ENCODE results near the gene CHCHD1. TPM values are rescaled to one million over a fixed set of nuclear protein-coding genes. Genes with fewer than 3 reads are reported as not detected.
"Not testable (repeated sequence)": the region's sequence is repeated elsewhere in the genome, so short reads cannot be mapped to it uniquely, and the experiment has no call there.

The CHCHD1 gene
- 82.7 and 91.4 TPM in 2 replicates for total RNA-seq (2014; rRNA removed; shearing (Covaris generic))

DNA sequence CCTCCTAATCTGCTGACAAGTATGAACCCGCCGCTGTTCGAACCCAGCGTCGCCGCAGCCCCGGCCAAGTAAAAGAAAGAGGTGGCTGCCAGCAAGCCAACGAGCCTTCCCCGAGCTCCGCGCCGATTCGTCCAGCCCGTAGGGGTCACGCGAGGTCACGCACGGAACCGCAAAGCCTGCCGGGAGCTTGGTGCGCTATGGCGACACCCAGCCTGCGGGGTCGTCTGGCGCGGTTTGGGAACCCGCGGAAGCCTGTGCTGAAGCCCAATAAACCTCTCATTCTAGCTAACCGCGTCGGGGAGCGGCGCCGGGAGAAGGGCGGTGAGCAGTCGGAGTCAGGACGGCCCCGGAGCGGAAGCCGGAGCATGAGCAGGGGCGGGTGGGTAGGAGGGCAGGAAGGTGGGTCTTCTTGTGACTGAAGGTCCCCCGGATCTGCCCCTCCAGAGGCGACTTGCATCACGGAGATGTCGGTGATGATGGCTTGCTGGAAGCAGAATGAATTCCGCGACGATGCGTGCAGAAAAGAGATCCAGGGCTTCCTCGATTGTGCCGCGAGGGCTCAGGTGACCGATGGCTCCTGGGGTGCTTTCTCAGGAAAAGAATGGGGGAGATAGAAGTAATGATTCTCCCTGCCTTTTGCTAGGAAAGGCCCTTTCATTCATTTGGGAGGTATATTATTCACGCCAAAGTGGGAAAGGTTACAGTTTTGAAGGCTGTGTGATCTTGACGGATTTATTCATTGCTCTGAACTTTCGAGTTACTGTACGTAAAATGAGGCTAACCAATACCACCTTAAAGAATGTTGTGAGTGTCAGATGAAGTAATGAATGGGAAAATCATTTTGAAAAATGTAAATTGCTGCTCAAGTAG is at the start of gene CHCHD1:
Gene CHCHD1, plus strand, starts transcription at position 170 of the 870 bp plus-strand sequence. Its CDS starts 28 bp downstream, at position 198.
- Histone ChIP-seq H3K27me3 (ENCODE audit: control insufficient read depth, insufficient read depth, low read length) (no peaks in the 10 kb centered on the region), H3K36me3 (replicated peaks; ENCODE audit: control insufficient read depth, insufficient read depth, low read length) (peaks cover 1% of the 10 kb centered on the region; the same call in 1 of the 2 replicates), H3K4me3 (ENCODE audit: insufficient read depth, low read depth, low read length) (peak within 1 kb of the TSS; percentile 76)
- DNase-seq = peak; percentile 96

DNA sequence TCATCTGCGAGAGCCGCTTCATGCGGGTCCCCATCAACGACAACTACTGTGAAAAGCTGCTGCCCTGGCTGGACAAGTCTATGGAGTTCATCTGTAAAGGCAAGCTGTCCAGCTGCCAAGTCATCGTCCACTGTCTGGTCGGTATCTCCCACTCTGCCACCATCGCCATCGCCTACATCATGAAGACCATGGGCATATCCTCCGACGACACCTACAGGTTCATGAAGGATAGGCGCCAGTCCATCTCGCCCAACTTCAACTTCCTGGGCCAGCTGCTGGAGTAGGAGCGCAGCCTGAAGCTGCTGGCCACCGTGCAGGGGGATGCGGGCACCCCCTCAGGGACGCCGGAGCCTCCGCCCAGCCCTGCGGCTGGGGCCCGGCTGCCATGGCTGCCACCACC is 49.4 kb upstream of the CHCHD1 start:
- Histone ChIP-seq H3K27me3 (ENCODE audit: control insufficient read depth, insufficient read depth, low read length) (no peaks in the 10 kb centered on the region), H3K4me3 (ENCODE audit: insufficient read depth, low read depth, low read length) (no peak overlapping the region), H3K36me3 (replicated peaks; ENCODE audit: control insufficient read depth, insufficient read depth, low read length) (peaks cover 1% of the 10 kb centered on the region; the same call in 1 of the 2 replicates)
- DNase-seq = no peak

DNA sequence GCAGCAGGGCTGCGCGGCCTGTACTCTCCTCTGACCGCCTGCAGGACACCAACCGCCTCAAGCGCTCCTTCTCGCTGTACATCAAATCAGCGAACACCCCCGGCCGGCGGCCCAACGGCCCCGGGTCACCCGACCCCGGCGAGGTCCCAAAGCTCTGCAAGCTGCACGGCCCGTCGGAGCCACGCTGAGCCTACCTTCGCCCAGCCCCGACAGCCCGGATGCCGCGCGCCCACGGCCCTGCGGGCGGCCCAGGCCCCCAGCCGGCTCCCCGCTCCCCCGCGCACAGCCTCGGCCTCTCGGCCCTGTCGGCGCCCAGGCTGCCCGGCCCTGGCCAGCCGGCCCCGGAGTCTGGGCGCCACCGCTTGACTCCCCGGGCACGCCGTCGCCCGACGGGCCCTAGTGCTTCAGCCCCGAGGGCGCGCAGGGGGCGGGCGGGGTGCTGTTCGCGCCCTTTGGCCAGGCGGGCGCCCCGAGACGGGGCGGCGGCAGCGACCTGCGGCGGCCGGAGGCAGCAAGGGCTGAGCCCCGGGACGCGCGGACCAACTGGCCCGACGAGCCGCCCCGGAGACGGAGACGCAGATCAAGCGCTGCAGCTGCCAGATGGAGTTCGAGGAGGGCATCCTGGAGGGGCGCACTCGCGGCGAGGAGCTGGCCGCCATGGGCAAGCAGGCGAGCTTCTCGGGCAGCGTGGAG is 48.8 kb upstream of the CHCHD1 start:
- DNase-seq = peak; percentile 41

DNA sequence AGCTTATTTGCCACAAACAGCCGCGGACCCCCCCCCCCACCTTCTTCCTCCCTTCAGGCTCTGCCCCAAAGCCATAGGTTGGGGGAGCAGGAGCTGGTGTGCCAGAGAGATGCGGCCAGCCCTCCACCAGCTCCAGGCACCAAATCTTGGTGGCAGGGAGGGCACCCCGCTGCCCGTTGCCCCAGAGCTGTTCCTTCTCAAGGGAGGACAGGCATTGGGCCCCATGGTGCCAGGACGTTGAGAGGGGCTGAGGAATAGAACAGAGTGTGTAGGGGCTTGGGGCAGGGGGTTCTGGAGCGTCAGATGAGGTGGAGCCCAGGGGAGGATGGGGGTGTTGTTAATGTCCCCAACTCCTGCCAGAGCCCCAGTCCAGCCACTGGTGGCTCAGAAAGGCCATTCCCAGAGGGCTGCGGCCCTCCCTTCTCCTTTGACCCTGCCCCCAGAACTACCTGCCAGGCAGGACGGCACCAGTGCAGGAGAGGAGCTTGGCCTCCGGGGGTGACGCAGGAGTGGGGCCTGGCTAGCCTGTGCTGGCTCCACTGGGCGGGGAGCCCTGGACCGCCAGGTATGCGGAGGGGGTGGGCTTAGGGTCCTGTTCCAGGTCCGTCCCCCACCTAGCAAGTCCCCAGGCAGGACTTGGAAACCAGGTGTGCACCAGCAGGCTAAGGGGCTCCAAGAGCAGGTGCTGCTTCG is 47.7 kb upstream of the CHCHD1 start:
- 0 out of 2 replicates have a peak, but pooled peaks cover 1% of the 10 kb centered on the region for H3K36me3 ChIP-seq (replicated peaks; ENCODE audit: control insufficient read depth, insufficient read depth, low read length)
- no peak for DNase-seq
- no peaks in the 10 kb centered on the region for H3K27me3 ChIP-seq (ENCODE audit: control insufficient read depth, insufficient read depth, low read length)
- H3K4me3 ChIP-seq (ENCODE audit: insufficient read depth, low read depth, low read length) = no peak overlapping the region

More for the DNA sequence above, 48.8 kb upstream of the CHCHD1 start:
- H3K4me3 ChIP-seq (ENCODE audit: insufficient read depth, low read depth, low read length) = no peak overlapping the region
- H3K36me3 ChIP-seq (replicated peaks; ENCODE audit: control insufficient read depth, insufficient read depth, low read length) = peaks cover 1% of the 10 kb centered on the region; the same call in 1 of the 2 replicates
- no peaks in the 10 kb centered on the region for H3K27me3 ChIP-seq (ENCODE audit: control insufficient read depth, insufficient read depth, low read length)

DNA sequence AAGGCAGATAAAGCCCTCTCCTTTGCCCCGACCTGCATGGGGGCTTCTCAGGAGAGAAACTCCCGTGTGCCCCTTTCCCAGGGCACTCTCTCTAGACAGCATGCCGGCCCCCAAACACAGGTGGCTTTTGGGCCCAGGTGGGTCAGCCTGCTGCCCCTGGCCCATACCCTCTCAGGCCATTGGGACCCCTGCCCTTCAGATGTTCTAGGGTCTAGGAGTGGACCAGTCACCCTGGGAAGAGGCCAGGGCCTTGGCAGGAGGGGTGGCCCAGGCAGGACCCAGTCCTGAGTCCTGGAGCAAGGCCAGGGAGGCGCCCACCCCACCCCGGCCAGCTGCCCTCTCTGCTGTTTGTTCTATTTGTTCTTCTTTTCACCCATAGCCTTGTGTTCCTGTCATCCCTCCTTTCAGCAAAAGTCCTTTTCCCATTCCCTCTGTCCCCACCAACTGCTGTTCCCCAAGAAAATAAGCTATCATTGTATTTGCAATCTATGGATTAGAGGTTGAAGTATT is 47.0 kb upstream of the CHCHD1 start:
- Histone ChIP-seq H3K27me3 (ENCODE audit: control insufficient read depth, insufficient read depth, low read length) (no peaks in the 10 kb centered on the region), H3K4me3 (ENCODE audit: insufficient read depth, low read depth, low read length) (no peak overlapping the region), H3K36me3 (replicated peaks; ENCODE audit: control insufficient read depth, insufficient read depth, low read length) (0 out of 2 replicates have a peak, but pooled peaks cover 1% of the 10 kb centered on the region)
- no peak for DNase-seq

DNA sequence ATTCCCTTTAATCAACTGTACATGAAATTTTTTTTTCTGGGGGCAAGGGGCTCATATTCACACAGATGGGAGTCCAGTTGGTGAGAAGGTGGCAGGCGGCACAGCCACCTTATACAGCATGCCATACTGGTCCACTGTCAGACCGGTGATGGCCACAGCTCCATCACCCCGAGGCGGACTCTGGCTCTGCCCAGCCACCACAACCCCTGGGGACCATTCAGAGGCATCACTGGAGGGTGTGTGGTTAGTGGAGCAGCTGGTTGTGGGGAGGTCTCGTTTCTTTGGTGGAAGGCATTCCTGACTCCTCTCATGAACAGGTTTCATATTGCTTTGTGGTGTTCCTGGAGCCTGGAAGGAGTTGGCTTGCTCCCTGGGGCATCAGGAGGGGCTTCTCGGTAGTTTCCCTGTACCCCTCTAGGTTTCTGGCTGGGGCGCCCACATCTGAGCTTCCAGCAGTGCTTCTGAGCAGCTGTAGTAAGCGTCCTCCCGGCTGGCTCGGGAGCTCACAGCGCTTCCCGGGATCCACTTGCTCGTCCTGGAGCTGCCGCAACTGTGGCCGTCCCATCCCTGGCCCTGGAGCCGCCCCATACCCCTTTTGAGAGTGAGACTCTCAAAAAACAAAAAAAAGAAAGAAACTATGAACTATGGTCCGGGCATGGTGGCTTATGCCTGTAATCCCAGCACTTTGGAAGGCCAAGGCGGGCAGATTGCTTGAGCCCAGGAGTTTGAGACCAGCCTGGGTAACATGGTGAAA is 41.2 kb upstream of the CHCHD1 start:
- not testable (repeated sequence) for H3K36me3 ChIP-seq (replicated peaks; ENCODE audit: control insufficient read depth, insufficient read depth, low read length); H3K27me3 ChIP-seq (ENCODE audit: control insufficient read depth, insufficient read depth, low read length); H3K4me3 ChIP-seq (ENCODE audit: insufficient read depth, low read depth, low read length); DNase-seq

DNA sequence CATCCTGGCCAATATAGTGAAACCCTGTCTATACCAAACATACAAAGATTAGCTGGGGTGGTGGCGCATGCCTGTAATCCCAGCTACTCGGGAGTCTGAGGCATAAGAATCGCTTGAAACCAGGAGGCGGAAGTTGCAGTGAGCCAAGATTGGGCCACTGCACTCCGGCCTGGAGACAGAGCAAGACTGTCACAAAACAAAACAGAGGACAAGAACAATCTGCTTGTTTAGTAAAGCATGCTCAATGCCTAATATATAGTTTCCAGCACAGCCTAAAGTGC is 39.5 kb upstream of the CHCHD1 start:
- no peaks in the 10 kb centered on the region for H3K27me3 ChIP-seq (ENCODE audit: control insufficient read depth, insufficient read depth, low read length)
- no peak for DNase-seq
- H3K4me3 ChIP-seq (ENCODE audit: insufficient read depth, low read depth, low read length) = no peak overlapping the region
- H3K36me3 ChIP-seq (replicated peaks; ENCODE audit: control insufficient read depth, insufficient read depth, low read length) = no peaks in the 10 kb centered on the region; the same call in 1 of the 2 replicates

DNA sequence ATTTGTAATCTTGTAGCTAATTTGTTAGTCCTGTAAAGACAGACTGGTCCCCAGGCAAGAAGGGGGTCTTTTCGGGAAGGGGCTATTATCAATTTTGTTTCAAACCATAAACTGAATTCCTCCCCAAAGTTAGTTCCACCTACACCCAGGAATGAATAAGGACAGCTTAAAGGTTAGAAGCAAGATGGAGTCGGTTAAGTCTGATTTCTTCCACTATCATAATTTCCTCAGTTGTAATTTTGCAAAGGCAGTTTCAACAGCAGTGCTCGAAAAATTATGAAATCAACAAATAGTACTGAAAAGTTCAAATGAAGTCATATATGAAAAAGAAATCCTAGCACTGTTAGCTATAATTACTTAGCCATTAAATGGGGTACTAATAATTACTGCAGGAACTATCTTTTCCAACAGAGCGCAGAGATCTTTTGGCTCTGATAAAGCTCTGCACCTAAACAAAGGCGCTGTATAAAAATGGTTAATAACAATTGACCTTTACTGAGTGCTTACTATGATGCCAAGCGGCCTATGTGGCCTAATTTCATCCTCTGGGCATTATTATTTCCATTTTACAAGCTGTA is 38.4 kb upstream of the CHCHD1 start:
- no peak for DNase-seq
- H3K36me3 ChIP-seq (replicated peaks; ENCODE audit: control insufficient read depth, insufficient read depth, low read length) = peaks cover 1% of the 10 kb centered on the region
- H3K27me3 ChIP-seq (ENCODE audit: control insufficient read depth, insufficient read depth, low read length) = no peaks in the 10 kb centered on the region
- peak overlapping the region; percentile 95 for H3K4me3 ChIP-seq (ENCODE audit: insufficient read depth, low read depth, low read length)

DNA sequence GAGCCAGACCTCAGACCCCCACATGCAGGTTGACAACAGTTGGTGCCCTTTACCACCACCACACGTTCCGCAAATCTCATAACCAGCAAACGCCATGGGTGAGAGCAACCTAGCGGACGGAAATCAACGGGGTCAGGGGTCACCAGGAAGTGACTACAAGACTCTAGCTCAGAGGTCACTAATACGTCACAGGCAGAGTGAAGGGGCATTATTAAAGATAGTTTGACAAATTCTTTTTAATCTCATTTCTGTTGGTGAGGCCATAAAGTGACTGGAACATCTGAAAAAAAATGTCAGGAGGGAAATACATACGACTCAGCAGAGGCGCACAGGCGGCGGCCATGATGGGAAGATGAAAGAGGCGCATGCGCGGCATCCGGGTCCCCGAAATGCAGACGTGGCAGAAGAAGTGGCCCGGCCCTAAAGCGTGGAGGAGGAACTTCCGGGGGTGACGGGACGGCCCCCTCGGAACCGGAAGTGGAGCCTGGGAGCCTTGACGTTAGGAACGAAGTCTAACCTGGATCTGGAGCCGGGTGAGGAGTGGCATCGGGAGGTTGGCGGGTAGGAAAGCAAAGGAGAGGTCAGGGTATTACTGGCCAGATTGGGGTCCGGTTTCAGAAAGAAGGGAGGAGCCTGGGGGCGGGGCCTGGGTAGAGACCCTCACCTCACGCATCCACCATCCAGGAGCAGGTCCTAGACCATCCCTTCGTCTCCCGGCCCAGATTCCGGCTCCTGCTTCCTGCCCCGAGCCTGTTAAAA is 37.8 kb upstream of the CHCHD1 start, which contains the start of gene SEC24C:
Gene SEC24C, plus strand, starts transcription at position 468 of the 759 bp plus-strand sequence. CDS start 2,461 bp downstream, outside the sequence.
- H3K27me3 ChIP-seq (ENCODE audit: control insufficient read depth, insufficient read depth, low read length) = no peaks in the 10 kb centered on the region
- H3K4me3 ChIP-seq (ENCODE audit: insufficient read depth, low read depth, low read length) = peak within 1 kb of the TSS; percentile 95
- peaks cover 3% of the 10 kb centered on the region for H3K36me3 ChIP-seq (replicated peaks; ENCODE audit: control insufficient read depth, insufficient read depth, low read length)
- DNase-seq = peak; percentile 93

DNA sequence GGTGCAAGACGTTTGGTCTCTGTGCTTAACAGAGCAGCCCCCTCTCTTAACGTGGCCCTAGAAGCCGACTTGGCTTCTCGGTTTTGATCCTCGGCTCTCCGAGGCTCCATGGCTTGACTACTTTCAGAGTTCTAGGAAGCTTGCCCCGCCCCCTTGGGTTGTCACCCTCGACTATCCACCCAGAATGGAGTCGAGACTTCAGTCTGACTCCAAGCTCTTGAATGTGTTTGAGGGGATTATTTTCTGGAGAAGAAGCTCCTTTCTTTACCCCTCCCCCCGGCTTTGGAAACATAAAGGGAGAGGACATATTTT is 37.2 kb upstream of the CHCHD1 start:
- H3K36me3 ChIP-seq (replicated peaks; ENCODE audit: control insufficient read depth, insufficient read depth, low read length) = peaks cover 3% of the 10 kb centered on the region
- no peaks in the 10 kb centered on the region for H3K27me3 ChIP-seq (ENCODE audit: control insufficient read depth, insufficient read depth, low read length)
- DNase-seq = peak; percentile 69
- H3K4me3 ChIP-seq (ENCODE audit: insufficient read depth, low read depth, low read length) = peak overlapping the region; percentile 95

DNA sequence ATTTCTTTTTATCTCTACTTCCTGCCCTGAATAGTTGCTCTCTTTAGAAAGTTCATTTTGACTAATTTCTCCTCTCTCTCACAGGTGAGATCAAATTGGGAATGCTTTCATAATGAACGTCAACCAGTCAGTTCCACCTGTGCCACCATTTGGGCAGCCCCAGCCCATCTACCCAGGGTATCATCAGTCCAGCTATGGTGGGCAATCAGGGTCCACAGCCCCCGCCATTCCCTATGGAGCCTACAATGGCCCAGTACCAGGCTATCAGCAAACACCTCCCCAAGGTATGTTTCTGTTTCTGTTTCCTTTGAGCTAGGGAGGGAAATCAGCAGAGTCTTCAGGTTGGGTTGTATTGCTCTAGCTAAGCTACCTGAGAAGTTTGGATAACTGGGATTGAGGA is 35.1 kb upstream of the CHCHD1 start:
- no peak for DNase-seq

DNA sequence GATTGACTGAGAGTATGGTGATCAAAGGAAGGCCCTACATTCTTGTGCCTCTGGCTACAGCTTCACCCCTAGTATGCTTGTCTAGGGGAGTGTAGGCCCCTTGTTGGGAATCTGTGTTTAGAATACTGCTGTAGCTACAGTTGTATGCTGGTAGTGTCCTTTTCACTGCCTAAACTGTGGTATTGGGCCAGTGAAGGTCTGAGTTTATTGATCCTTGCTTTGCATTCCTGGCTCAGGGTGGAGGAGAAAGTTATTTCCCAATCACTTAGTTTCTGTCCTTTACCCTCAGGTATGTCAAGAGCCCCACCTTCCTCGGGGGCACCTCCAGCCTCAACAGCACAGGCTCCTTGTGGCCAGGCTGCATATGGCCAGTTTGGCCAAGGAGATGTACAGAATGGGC is 31.0 kb upstream of the CHCHD1 start:
- Histone ChIP-seq H3K27me3 (ENCODE audit: control insufficient read depth, insufficient read depth, low read length) (no peaks in the 10 kb centered on the region), H3K36me3 (replicated peaks; ENCODE audit: control insufficient read depth, insufficient read depth, low read length) (peaks cover 16% of the 10 kb centered on the region), H3K4me3 (ENCODE audit: insufficient read depth, low read depth, low read length) (no peak overlapping the region)
- DNase-seq = no peak

More for the DNA sequence above, 35.1 kb upstream of the CHCHD1 start:
- Histone ChIP-seq H3K4me3 (ENCODE audit: insufficient read depth, low read depth, low read length) (no peak overlapping the region), H3K36me3 (replicated peaks; ENCODE audit: control insufficient read depth, insufficient read depth, low read length) (peaks cover 8% of the 10 kb centered on the region), H3K27me3 (ENCODE audit: control insufficient read depth, insufficient read depth, low read length) (no peaks in the 10 kb centered on the region)

DNA sequence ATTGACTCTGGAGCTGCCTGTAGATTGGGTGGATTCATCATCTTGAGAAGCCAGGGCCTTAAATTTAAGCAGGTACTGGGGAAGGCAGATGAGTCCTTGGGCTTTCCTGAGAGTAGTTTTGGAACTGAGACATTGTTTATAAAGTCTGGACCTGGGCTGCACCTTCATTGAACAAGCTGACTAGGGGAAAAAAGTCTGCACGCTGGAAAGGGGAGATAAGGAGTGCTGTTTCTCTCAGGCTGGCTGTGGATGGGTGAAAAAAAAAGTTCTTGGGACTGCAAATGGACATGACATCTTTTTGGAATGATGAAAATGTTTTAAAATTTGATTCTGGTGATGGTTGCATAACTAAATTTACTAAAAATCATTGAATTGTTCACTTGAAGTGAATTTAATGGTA is 25.7 kb upstream of the CHCHD1 start:
- DNase-seq = no peak
- H3K36me3 ChIP-seq (replicated peaks; ENCODE audit: control insufficient read depth, insufficient read depth, low read length) = peaks cover 17% of the 10 kb centered on the region
- no peak overlapping the region for H3K4me3 ChIP-seq (ENCODE audit: insufficient read depth, low read depth, low read length)
- no peaks in the 10 kb centered on the region for H3K27me3 ChIP-seq (ENCODE audit: control insufficient read depth, insufficient read depth, low read length)

All from H7 (cell line).